Measurements from ENCODE around the gene FBXO44.

The FBXO44 gene

DNA sequence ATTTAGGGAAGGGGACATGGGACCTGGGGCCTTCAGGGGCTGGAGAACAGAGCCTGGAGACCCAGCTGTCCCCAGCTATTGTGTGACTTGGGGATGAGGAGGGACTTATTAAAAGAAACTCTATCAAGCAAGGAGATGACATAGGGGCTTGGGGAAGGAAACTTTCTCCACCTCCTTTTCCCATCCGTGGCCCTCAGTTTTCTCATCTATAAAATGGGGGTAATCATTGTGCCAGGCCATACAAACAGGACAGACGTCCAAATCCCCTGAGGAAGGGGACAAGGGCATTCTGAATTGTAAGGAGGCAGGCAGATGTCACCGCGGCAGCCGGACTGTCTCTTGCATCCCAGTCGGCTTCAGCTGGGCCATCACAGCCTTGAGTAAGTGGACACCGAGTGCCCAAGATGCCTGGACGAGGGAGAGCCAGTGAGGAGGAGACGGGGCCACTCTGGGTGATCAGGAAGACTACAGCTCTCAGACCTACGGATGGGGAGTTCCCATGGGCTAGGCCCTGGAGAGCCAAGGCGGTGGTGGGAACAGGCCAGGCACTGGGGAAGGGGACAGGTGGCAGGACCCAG lies 2.4 kb upstream of the FBXO44 start:
- no peak for TF ChIP-seq CSDC2 (CRISPR knock-in tag; IDR thresholded peaks at IDR 0.05)
- TF ChIP-seq, protein P1, sequence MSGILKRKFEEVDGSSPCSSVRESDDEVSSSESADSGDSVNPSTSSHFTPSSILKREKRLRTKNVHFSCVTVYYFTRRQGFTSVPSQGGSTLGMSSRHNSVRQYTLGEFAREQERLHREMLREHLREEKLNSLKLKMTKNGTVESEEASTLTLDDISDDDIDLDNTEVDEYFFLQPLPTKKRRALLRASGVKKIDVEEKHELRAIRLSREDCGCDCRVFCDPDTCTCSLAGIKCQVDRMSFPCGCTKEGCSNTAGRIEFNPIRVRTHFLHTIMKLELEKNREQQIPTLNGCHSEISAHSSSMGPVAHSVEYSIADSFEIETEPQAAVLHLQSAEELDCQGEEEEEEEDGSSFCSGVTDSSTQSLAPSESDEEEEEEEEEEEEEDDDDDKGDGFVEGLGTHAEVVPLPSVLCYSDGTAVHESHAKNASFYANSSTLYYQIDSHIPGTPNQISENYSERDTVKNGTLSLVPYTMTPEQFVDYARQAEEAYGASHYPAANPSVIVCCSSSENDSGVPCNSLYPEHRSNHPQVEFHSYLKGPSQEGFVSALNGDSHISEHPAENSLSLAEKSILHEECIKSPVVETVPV (CRISPR knock-in tag; IDR thresholded peaks at IDR 0.05), result no peak
- no peak for TF ChIP-seq GLIS3 (CRISPR knock-in tag; IDR thresholded peaks at IDR 0.05)
- TF ChIP-seq BACH2 (CRISPR knock-in tag; IDR thresholded peaks at IDR 0.05; ENCODE audit: borderline replicate concordance), result no peak
- no peak for TF ChIP-seq TCF4 (CRISPR knock-in tag; IDR thresholded peaks at IDR 0.05; ENCODE audit: borderline replicate concordance)
- no peak for TF ChIP-seq ZNF565 (CRISPR knock-in tag; conservative IDR thresholded peaks at IDR 0.05; ENCODE audit: low read depth)
- TF ChIP-seq PPARA (CRISPR knock-in tag; IDR thresholded peaks at IDR 0.05; ENCODE audit: borderline replicate concordance), result no peak
- TF ChIP-seq ZFP3 (CRISPR knock-in tag; IDR thresholded peaks at IDR 0.05), result no peak
- TF ChIP-seq, protein P2, sequence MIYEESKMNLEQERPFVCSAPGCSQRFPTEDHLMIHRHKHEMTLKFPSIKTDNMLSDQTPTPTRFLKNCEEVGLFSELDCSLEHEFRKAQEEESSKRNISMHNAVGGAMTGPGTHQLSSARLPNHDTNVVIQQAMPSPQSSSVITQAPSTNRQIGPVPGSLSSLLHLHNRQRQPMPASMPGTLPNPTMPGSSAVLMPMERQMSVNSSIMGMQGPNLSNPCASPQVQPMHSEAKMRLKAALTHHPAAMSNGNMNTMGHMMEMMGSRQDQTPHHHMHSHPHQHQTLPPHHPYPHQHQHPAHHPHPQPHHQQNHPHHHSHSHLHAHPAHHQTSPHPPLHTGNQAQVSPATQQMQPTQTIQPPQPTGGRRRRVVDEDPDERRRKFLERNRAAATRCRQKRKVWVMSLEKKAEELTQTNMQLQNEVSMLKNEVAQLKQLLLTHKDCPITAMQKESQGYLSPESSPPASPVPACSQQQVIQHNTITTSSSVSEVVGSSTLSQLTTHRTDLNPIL (CRISPR knock-in tag; IDR thresholded peaks at IDR 0.05; ENCODE audit: low read depth), result no peak
- TF ChIP-seq ZNF70 (CRISPR knock-in tag; IDR thresholded peaks at IDR 0.05), result no peak
- TF ChIP-seq, protein P3, sequence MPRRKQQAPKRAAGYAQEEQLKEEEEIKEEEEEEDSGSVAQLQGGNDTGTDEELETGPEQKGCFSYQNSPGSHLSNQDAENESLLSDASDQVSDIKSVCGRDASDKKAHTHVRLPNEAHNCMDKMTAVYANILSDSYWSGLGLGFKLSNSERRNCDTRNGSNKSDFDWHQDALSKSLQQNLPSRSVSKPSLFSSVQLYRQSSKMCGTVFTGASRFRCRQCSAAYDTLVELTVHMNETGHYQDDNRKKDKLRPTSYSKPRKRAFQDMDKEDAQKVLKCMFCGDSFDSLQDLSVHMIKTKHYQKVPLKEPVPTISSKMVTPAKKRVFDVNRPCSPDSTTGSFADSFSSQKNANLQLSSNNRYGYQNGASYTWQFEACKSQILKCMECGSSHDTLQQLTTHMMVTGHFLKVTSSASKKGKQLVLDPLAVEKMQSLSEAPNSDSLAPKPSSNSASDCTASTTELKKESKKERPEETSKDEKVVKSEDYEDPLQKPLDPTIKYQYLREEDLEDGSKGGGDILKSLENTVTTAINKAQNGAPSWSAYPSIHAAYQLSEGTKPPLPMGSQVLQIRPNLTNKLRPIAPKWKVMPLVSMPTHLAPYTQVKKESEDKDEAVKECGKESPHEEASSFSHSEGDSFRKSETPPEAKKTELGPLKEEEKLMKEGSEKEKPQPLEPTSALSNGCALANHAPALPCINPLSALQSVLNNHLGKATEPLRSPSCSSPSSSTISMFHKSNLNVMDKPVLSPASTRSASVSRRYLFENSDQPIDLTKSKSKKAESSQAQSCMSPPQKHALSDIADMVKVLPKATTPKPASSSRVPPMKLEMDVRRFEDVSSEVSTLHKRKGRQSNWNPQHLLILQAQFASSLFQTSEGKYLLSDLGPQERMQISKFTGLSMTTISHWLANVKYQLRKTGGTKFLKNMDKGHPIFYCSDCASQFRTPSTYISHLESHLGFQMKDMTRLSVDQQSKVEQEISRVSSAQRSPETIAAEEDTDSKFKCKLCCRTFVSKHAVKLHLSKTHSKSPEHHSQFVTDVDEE (CRISPR knock-in tag; IDR thresholded peaks at IDR 0.05), result no peak
- TF ChIP-seq RARB (CRISPR knock-in tag; IDR thresholded peaks at IDR 0.05), result no peak
- TF ChIP-seq ZFP30 (CRISPR knock-in tag; IDR thresholded peaks at IDR 0.05), result no peak
- TF ChIP-seq ZC3H10 (CRISPR knock-in tag; IDR thresholded peaks at IDR 0.05), result no peak
- no peak for TF ChIP-seq ESRRG (CRISPR knock-in tag; IDR thresholded peaks at IDR 0.05)
- no peak for TF ChIP-seq SNAI2 (CRISPR knock-in tag; IDR thresholded peaks at IDR 0.05)
- no peak for TF ChIP-seq OSR1 (CRISPR knock-in tag; IDR thresholded peaks at IDR 0.05)

DNA sequence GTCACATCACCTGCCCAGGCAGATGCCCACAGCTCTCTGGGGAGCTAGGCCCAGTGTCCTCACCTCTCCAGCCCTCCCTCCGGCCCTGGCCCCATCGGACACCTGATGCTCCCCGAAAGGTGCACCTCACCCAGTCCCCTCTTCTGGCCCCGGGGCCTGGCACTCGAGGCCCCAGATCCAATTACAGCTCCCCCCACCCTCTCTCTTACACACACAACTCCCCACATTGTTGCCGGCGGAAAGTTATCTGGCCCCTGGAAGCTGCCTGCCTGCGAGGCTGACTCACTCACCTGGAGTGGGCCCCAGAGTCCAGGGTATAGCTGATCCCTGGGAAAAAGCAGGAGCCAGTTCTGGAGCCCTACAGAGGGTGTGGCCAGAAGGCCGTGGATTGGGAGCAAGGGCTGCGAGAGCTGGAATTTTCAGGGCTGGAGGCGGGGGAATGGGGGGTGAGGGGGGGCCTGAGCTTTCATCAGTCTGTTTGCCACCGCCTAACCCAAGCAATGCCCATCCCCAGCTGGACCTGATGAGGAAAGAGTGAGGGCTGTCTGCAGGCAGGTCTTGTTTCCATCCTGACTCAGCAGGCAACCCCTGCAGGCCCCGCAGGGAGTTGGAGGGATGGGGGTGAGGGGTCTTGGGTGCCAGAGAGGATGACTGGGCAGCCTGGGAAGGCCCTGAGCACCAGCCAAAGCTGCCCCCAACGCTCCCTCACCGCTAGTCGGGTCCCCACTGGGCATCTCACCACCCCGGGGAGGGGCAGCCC lies 1.4 kb upstream of the FBXO44 start:
- TF ChIP-seq, protein P2 (CRISPR knock-in tag; IDR thresholded peaks at IDR 0.05; ENCODE audit: low read depth), result no peak
- no peak for TF ChIP-seq TOX (CRISPR knock-in tag; IDR thresholded peaks at IDR 0.05; ENCODE audit: borderline replicate concordance)
- no peak for TF ChIP-seq ZNF565 (CRISPR knock-in tag; conservative IDR thresholded peaks at IDR 0.05; ENCODE audit: low read depth)
- TF ChIP-seq OSR1 (CRISPR knock-in tag; IDR thresholded peaks at IDR 0.05), result no peak
- TF ChIP-seq ZFP30 (CRISPR knock-in tag; IDR thresholded peaks at IDR 0.05), result no peak
- TF ChIP-seq ESRRG (CRISPR knock-in tag; IDR thresholded peaks at IDR 0.05), result no peak
- no peak for TF ChIP-seq PPARA (CRISPR knock-in tag; IDR thresholded peaks at IDR 0.05; ENCODE audit: borderline replicate concordance)
- ATAC-seq, result no peak

More for the DNA sequence above, 2.4 kb upstream of the FBXO44 start:
- ATAC-seq, result no peak

DNA sequence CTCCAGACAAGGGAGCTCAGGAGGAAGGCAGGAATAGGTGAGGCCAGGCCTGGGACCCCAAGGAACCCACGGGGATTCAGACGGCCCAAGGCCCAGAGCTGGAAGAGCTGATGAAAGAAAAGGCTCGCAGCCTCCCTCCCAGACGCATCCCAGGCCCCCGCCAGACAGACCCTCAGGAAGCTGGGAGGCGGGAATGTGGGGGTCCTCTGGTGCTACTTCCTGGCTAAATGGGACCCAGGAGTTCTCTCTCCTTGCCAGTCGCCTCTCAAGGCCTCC lies 878 bp upstream of the FBXO44 start:
- no peak for ATAC-seq
- TF ChIP-seq SNAI2 (CRISPR knock-in tag; IDR thresholded peaks at IDR 0.05) (no peak), RARB (CRISPR knock-in tag; IDR thresholded peaks at IDR 0.05) (no peak), OSR1 (CRISPR knock-in tag; IDR thresholded peaks at IDR 0.05) (no peak), GLIS3 (CRISPR knock-in tag; IDR thresholded peaks at IDR 0.05) (no peak), TCF4 (CRISPR knock-in tag; IDR thresholded peaks at IDR 0.05; ENCODE audit: borderline replicate concordance) (no peak)

DNA sequence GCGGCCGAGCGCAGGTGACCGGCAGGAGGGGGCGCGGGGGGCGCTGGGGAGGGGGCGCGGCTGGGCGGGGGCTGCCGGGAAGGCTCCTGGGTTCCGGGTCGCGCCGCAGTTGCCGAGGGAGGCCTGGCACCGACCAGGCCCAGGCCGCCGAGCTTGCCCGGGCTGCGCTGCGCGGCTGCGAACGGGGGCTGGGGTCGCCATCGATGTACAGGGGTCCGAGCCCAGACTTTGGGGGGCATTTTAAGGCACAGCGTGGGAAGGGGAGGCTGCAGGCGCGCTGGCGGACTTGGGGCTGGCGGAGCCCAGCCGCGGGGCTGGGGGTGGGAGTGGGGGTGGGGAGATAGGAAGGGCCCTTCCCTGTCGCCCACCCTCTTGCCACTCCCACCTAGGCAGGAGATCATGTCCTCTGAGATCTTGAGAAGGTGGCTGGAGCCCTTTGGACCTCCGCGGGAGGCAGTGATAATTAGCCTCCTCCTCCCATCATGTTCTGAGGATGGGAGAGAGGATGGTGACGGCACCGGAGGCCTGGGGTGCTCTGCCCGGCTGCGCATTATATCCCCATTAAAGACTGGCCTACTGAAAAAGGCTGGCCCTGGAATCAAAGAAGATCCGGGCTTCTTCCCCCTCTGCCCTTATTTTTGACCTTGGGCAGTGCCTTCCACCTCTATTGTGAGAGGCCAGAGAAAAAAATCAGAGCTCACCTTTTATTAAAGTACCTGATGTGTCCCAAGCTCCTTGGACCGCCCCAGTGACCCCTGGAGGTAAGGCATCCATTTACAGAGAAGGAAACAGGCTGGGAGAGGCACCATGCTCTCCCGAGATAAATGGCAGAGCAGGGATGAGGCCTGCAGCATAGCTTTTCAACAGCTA lies 497 bp downstream of the FBXO44 start:
- peak; percentile 7 for ATAC-seq
- no peak for TF ChIP-seq TOX (CRISPR knock-in tag; IDR thresholded peaks at IDR 0.05; ENCODE audit: borderline replicate concordance)
- TF ChIP-seq RARB (CRISPR knock-in tag; IDR thresholded peaks at IDR 0.05), result no peak
- no peak for TF ChIP-seq SNAI2 (CRISPR knock-in tag; IDR thresholded peaks at IDR 0.05)
- TF ChIP-seq, protein P3 (CRISPR knock-in tag; IDR thresholded peaks at IDR 0.05), result no peak
- TF ChIP-seq GLIS3 (CRISPR knock-in tag; IDR thresholded peaks at IDR 0.05), result no peak
- TF ChIP-seq, protein P4, sequence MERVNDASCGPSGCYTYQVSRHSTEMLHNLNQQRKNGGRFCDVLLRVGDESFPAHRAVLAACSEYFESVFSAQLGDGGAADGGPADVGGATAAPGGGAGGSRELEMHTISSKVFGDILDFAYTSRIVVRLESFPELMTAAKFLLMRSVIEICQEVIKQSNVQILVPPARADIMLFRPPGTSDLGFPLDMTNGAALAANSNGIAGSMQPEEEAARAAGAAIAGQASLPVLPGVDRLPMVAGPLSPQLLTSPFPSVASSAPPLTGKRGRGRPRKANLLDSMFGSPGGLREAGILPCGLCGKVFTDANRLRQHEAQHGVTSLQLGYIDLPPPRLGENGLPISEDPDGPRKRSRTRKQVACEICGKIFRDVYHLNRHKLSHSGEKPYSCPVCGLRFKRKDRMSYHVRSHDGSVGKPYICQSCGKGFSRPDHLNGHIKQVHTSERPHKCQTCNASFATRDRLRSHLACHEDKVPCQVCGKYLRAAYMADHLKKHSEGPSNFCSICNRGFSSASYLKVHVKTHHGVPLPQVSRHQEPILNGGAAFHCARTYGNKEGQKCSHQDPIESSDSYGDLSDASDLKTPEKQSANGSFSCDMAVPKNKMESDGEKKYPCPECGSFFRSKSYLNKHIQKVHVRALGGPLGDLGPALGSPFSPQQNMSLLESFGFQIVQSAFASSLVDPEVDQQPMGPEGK (CRISPR knock-in tag; IDR thresholded peaks at IDR 0.05; ENCODE audit: borderline replicate concordance), result no peak
